Left cardiac atrium (tissue), 4 donors: ENCODE measurements around the gene RCAN2. TPM values are rescaled to one million over a fixed set of nuclear protein-coding genes. Genes with fewer than 3 reads are reported as not detected.

ENCODE experiments used
- ATAC-seq, 2 donors: fragments of 200-7000 bp; cut with Tn5 transposase; one replicate each; pipeline ENCODE4 v1.9.1; 2020; ENCODE audit warnings: mild to moderate bottlenecking in 2 of 2, moderate library complexity in 2 of 2
- DNase-seq: peaks from one replicate; pipeline ENCODE4 v3.0.0-alpha.2; 2020
- intact Hi-C, 2 donors: fragments of 100-400 bp; cut with DNase I; formaldehyde crosslinking; loops; one replicate each; pipeline versions ENCODE4 v1.14.1 to v1.15.1; 2022 to 2023
- total RNA-seq, 2 donors: library from RNA; stranded (reverse); fragmentation: NEBNext Ultra II Directional; extraction: Animal tissue kit (Norgen Biotek cat#: 25700); gene quantifications; one replicate each; pipeline ENCODE4 v1.2.1, GENCODE V29; 2021
- donor health status: DM: no; HTN: yes; CAD: no.
- donor health status: DM: no; HTN: yes; CAD: no; lungs with severe emphysema.
- donor health status: DM: yes; HTN: yes; CAD: no.
- donor health status: Dilated cardiomyopathy.

RCAN2 gene
- total RNA-seq, 2 donors from 2014 or later, result 112 to 152 TPM

GRCh38 chr6:46287043-46287442 lies 204.2 kb downstream of the RCAN2 start:
- DNase-seq (no peak), ATAC-seq (no peak)
- intact Hi-C loops, result no loop called here

- peak in 1 of 2 donors; percentile 42 for ATAC-seq
- intact Hi-C loops, result no loop called here
- DNase-seq, result no peak
Observed at GRCh38 chr6:46284475-46284874, 206.8 kb downstream of the RCAN2 start.

GRCh38 chr6:46281110-46281509 lies 210.1 kb downstream of the RCAN2 start:
- intact Hi-C loops, result no loop called here
- ATAC-seq (no peak), DNase-seq (no peak)

GRCh38 chr6:46279874-46280273 lies 211.4 kb downstream of the RCAN2 start:
- DNase-seq (no peak), ATAC-seq (peak in 1 of 2 donors; percentile 63)
- intact Hi-C loops, result no loop called here

GRCh38 chr6:46276576-46277142 lies 214.6 kb downstream of the RCAN2 start:
- ATAC-seq (no peak), DNase-seq (no peak)
- intact Hi-C loops, result no loop called here

- no peak for ATAC-seq
- intact Hi-C loops, result no loop called here
- DNase-seq, result no peak
Observed at GRCh38 chr6:46274502-46274901, 216.7 kb downstream of the RCAN2 start.

- intact Hi-C loops, result no loop called here
- DNase-seq, result no peak
- no peak for ATAC-seq
Observed at GRCh38 chr6:46273911-46274310, 217.3 kb downstream of the RCAN2 start.

- no peak for ATAC-seq
Observed at GRCh38 chr6:46271728-46272127, 219.5 kb downstream of the RCAN2 start.

GRCh38 chr6:46271107-46271506 lies 220.1 kb downstream of the RCAN2 start:
- ATAC-seq, result no peak
- no peak for DNase-seq
- intact Hi-C loops, result no loop called here

More at GRCh38 chr6:46271728-46272127, 219.5 kb downstream of the RCAN2 start:
- intact Hi-C loops, result no loop called here
- DNase-seq, result no peak

GRCh38 chr6:46270336-46270735 lies 220.9 kb downstream of the RCAN2 start:
- no peak for DNase-seq
- intact Hi-C loops, result no loop called here
- no peak for ATAC-seq

- intact Hi-C loops, result no loop called here
- DNase-seq, result peak; percentile 47
- ATAC-seq, result peak; percentile 36 to 44
Observed at GRCh38 chr6:46269447-46270229, 221.6 kb downstream of the RCAN2 start.

GRCh38 chr6:46267515-46267914 lies 223.7 kb downstream of the RCAN2 start:
- intact Hi-C loops, result no loop called here
- ATAC-seq (no peak), DNase-seq (no peak)

- DNase-seq (no peak), ATAC-seq (no peak)
- intact Hi-C loops, result no loop called here
Observed at GRCh38 chr6:46265373-46265772, 225.9 kb downstream of the RCAN2 start.

GRCh38 chr6:46263707-46264086 lies 227.6 kb downstream of the RCAN2 start:
- ATAC-seq (peak; percentile 42 to 58), DNase-seq (no peak)
- intact Hi-C loops, result no loop called here

- DNase-seq (no peak), ATAC-seq (peak in 1 of 2 donors; percentile 57)
- intact Hi-C loops, result no loop called here
Observed at GRCh38 chr6:46262928-46263706, 228.1 kb downstream of the RCAN2 start.

- ATAC-seq, result no peak
- DNase-seq, result no peak
- intact Hi-C loops, result no loop called here
Observed at GRCh38 chr6:46258249-46258648, 233.0 kb downstream of the RCAN2 start.

- ATAC-seq, result no peak
- no peak for DNase-seq
Observed at GRCh38 chr6:46255528-46255927, 235.7 kb downstream of the RCAN2 start.

GRCh38 chr6:46254946-46255345 lies 236.3 kb downstream of the RCAN2 start:
- ATAC-seq (no peak), DNase-seq (no peak)
- intact Hi-C loops, result no loop called here

More at GRCh38 chr6:46255528-46255927, 235.7 kb downstream of the RCAN2 start:
- intact Hi-C loops, result no loop called here

GRCh38 chr6:46254331-46254730 lies 236.9 kb downstream of the RCAN2 start:
- DNase-seq (no peak), ATAC-seq (no peak)
- intact Hi-C loops, result no loop called here
